Esophagus squamous epithelium (tissue), 5 donors: ENCODE results near the gene CHAC2. TPM values are rescaled to one million over a fixed set of nuclear protein-coding genes. Genes with fewer than 3 reads are reported as not detected.

ENCODE experiments used
- DNase-seq: peaks from one replicate; lab custom pipeline; 2025; lab: John Stamatoyannopoulos, UW
- H3K27ac ChIP-seq, 4 donors: fragments of 200-600 bp; sonication (generic); one replicate each; pipeline ENCODE4 v1.5.1; 2016 to 2019; ENCODE audit warnings: mild to moderate bottlenecking in 1 of 4
- H3K27me3 ChIP-seq, 4 donors: fragments of 200-600 bp; sonication (generic); 1 replicate in 3 of 4; 2 replicates in 1 of 4; pipeline versions ENCODE4 v1.5.1 to v1.6.0; 2017 to 2021; ENCODE audit warnings: antibody characterized with exemption in 1 of 4
- H3K36me3 ChIP-seq, 3 donors: fragments of 200-600 bp; sonication (generic); one replicate each; pipeline ENCODE4 v1.5.1; 2016 to 2019
- H3K4me1 ChIP-seq, 3 donors: fragments of 200-600 bp; sonication (generic); one replicate each; pipeline ENCODE4 v1.5.1; 2017 to 2019
- H3K4me3 ChIP-seq, 4 donors: fragments of 200-600 bp; sonication (generic); 1 replicate in 3 of 4; 2 replicates in 1 of 4; pipeline ENCODE4 v1.5.1; 2016 to 2019; ENCODE audit warnings: mild to moderate bottlenecking in 2 of 4, moderate library complexity in 1 of 4
- H3K9me3 ChIP-seq, 3 donors: fragments of 200-600 bp; sonication (generic); one replicate each; pipeline ENCODE4 v1.5.1; 2016 to 2019
- CTCF ChIP-seq, 6 experiments: fragments of 450-650 bp in 4 of 6; fragments of 200-600 bp in 2 of 6; sonication (generic) in 2 of 6; IDR thresholded peaks; one replicate each; pipeline ENCODE4 v1.5.1; 2016 to 2019; ENCODE audit warnings: antibody characterized with exemption in 6 of 6, mild to moderate bottlenecking in 4 of 6, moderate library complexity in 4 of 6
- POLR2A ChIP-seq, 4 donors: fragments of 450-650 bp; IDR thresholded peaks; one replicate each; pipeline ENCODE4 v1.6.1; 2017; ENCODE audit warnings: antibody characterized with exemption in 4 of 4, mild to moderate bottlenecking in 4 of 4, moderate library complexity in 3 of 4
- WGBS, 2 donors: methylation state at CpG; one replicate each; pipeline ENCODE4 v1.1.5; 2018; 5-methylcytosine and 5-hydroxymethylcytosine counted together
- intact Hi-C: fragments of 100-400 bp; cut with DNase I; formaldehyde crosslinking; loops from one replicate; pipeline ENCODE4 v1.15.0; 2022
- total RNA-seq, 4 donors: library from RNA; depleted of rRNA; stranded (reverse); fragments of >200 nt; gene quantifications; one replicate each; pipeline ENCODE4 v1.1.0, GENCODE V29; 2016
- donor health status: DM: yes; HTN: yes; CAD: no.

The CHAC2 gene
- total RNA-seq, 4 donors from 2014 or later: 5.0 to 11.3 (median 8.7) TPM

GRCh38 chr2:53818854-53819435, 51.3 kb downstream of the CHAC2 start:
- intact Hi-C loops: no loop called here
- Histone ChIP-seq H3K27me3 (no peaks in the 10 kb centered on the region), H3K4me3 (no peak overlapping the region), H3K4me1 (no peaks in the 10 kb centered on the region), H3K9me3 (no peaks in the 10 kb centered on the region), H3K27ac (no peak overlapping the region), H3K36me3 (peaks cover 0 to 65% (median 3%) of the 10 kb centered on the region in 3 donors)
- 79 to 89% methylated on average over 3 of the region's 3 CpGs for WGBS, 2 donors
- no peak for TF ChIP-seq POLR2A (IDR thresholded peaks at IDR 0.05)
- TF ChIP-seq CTCF (IDR thresholded peaks at IDR 0.05): no peak
- DNase-seq: no peak

- no peak overlapping the region for H3K4me3 ChIP-seq
- H3K27me3 ChIP-seq: no peaks in the 10 kb centered on the region
- TF ChIP-seq POLR2A (IDR thresholded peaks at IDR 0.05): no peak
- no peak for TF ChIP-seq CTCF (IDR thresholded peaks at IDR 0.05)
- intact Hi-C loops: no loop called here
- H3K36me3 ChIP-seq: peaks cover 0 to 58% (median 3%) of the 10 kb centered on the region in 3 donors
- no peaks in the 10 kb centered on the region for H3K4me1 ChIP-seq
- WGBS, 2 donors: 74 to 78% methylated on average over 2 to 4 of the region's 4 CpGs
- no peaks in the 10 kb centered on the region for H3K9me3 ChIP-seq
- H3K27ac ChIP-seq: no peak overlapping the region
- no peak for DNase-seq
Measured at GRCh38 chr2:53819634-53820033, 52.0 kb downstream of the CHAC2 start.

- intact Hi-C loops: no loop called here
- 92 to 93% methylated on average over 9 of the region's 9 CpGs for WGBS, 2 donors
- no peak for TF ChIP-seq POLR2A (IDR thresholded peaks at IDR 0.05)
- TF ChIP-seq CTCF (IDR thresholded peaks at IDR 0.05): no peak
- H3K9me3 ChIP-seq: no peaks in the 10 kb centered on the region
- no peak overlapping the region for H3K27ac ChIP-seq
- DNase-seq: no peak
- H3K27me3 ChIP-seq: no peaks in the 10 kb centered on the region
- H3K4me3 ChIP-seq: no peak overlapping the region
- H3K4me1 ChIP-seq: no peaks in the 10 kb centered on the region
- peaks cover 0 to 54% (median 3%) of the 10 kb centered on the region in 3 donors for H3K36me3 ChIP-seq
Measured at GRCh38 chr2:53820048-53820447, 52.4 kb downstream of the CHAC2 start.

- DNase-seq: no peak
- intact Hi-C loops: no loop called here
- peaks cover 0 to 47% (median 3%) of the 10 kb centered on the region in 3 donors for H3K36me3 ChIP-seq
- no peaks in the 10 kb centered on the region for H3K27me3 ChIP-seq
- peaks cover 0 to 3% (median 0%) of the 10 kb centered on the region in 3 donors for H3K4me1 ChIP-seq
- no peaks in the 10 kb centered on the region for H3K9me3 ChIP-seq
- WGBS, 2 donors: 74 to 86% methylated on average over 4 of the region's 4 CpGs
- no peak overlapping the region for H3K4me3 ChIP-seq
- H3K27ac ChIP-seq: no peak overlapping the region
- no peak for TF ChIP-seq CTCF (IDR thresholded peaks at IDR 0.05)
- no peak for TF ChIP-seq POLR2A (IDR thresholded peaks at IDR 0.05)
Measured at GRCh38 chr2:53820711-53821110, 53.1 kb downstream of the CHAC2 start.

- intact Hi-C loops: no loop called here
- no peaks in the 10 kb centered on the region for H3K27me3 ChIP-seq
- peaks cover 0 to 14% (median under 1%) of the 10 kb centered on the region in 3 donors for H3K4me1 ChIP-seq
- H3K9me3 ChIP-seq: no peaks in the 10 kb centered on the region
- peaks cover 0 to 36% (median 3%) of the 10 kb centered on the region in 3 donors for H3K36me3 ChIP-seq
- TF ChIP-seq POLR2A (IDR thresholded peaks at IDR 0.05): no peak
- no peak for TF ChIP-seq CTCF (IDR thresholded peaks at IDR 0.05)
- no peak overlapping the region for H3K4me3 ChIP-seq
- no peak overlapping the region for H3K27ac ChIP-seq
- WGBS, 2 donors: 81 to 91% methylated on average over 6 of the region's 6 CpGs
- DNase-seq: no peak
Measured at GRCh38 chr2:53821810-53822209, 54.2 kb downstream of the CHAC2 start.
